Neural cell (in vitro differentiated cells): ENCODE results near the gene DCBLD2.

Experiments
- CTCF ChIP-seq: fragments of 450-650 bp; IDR thresholded peaks from 2 replicates; pipeline ENCODE4 v1.5.1; 2014; ENCODE audit warnings: antibody characterized with exemption, mild to moderate bottlenecking, moderate library complexity; ENCODE audit not compliant: poor library complexity, severe bottlenecking
- EP300 ChIP-seq: fragments of 450-650 bp; conservative IDR thresholded peaks from 2 replicates; pipeline ENCODE4 v1.6.1; 2014; ENCODE audit warnings: antibody characterized with exemption, mild to moderate bottlenecking, moderate library complexity; ENCODE audit not compliant: poor library complexity, severe bottlenecking
- POLR2AphosphoS5 ChIP-seq: IDR thresholded peaks from 2 replicates; pipeline ENCODE4 v1.6.1; 2012
- REST ChIP-seq: IDR thresholded peaks from 2 replicates; pipeline ENCODE4 v1.6.1; 2012; ENCODE audit warnings: borderline replicate concordance
- SMC3 ChIP-seq: fragments of 450-650 bp; conservative IDR thresholded peaks from 2 replicates; pipeline ENCODE4 v1.6.1; 2014; ENCODE audit warnings: antibody characterized with exemption, mild to moderate bottlenecking, moderate library complexity; ENCODE audit not compliant: poor library complexity
- TAF1 ChIP-seq: IDR thresholded peaks from 2 replicates; pipeline ENCODE4 v1.6.1; 2012; ENCODE audit warnings: low read depth

GRCh38 chr3:98901119-98901391 lies 440 bp downstream of the DCBLD2 start:
- TF ChIP-seq EP300 (no peak), POLR2AphosphoS5 (no peak), CTCF (no peak), SMC3 (no peak), REST (no peak), TAF1 (no peak)
